GM12873 (cell line): ENCODE results near the gene LHFPL6.

Experiments used
- CTCF ChIP-seq: IDR thresholded peaks from 2 replicates; pipeline ENCODE4 v1.5.1; 2012; ENCODE audit warnings: low read depth, mild to moderate bottlenecking, moderate library complexity, low read length, control low read depth; ENCODE audit not compliant: insufficient read depth; ENCODE audit errors: missing control alignments

LHFPL6 gene

DNA sequence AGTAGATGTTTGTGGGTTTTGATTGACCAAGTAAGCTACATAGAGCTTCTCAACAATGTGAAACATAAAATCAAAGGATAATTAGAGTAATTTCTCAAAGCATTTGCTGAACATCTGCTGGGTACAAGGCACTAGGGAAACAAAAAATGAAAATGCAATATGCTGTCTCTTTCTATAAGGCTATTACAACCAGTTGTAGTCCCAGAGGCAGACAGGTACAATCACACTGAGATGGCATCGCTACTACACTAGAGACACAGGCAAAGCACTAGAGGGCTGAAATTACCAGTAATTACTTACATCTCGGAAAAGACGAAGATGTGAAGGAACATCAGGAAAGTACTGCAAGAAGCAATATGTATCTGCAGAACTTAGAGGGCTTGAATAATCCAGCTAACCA, 133.3 kb downstream of the LHFPL6 start:
- TF ChIP-seq CTCF: no peak

GRCh38 chr13:39468306-39468705, 134.7 kb downstream of the LHFPL6 start:
- no peak for TF ChIP-seq CTCF

DNA sequence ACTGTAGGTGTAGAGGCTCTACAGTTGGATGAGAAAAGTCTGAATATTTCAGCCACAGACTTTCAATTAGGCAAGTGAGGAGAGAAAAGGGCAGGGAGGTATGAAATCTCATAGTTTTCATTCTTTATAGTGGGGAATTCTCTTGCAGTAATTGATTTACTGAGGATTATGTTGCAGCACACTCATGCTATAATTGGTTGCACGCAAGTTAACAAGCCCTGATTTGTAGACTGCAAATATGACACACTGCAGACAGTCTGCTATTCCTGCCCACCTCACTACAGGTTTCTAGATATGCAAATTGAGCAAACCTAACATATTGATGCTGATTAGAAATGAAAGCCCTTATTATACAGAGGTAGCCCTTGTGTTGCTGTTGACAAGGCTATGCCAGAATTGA, 139.4 kb downstream of the LHFPL6 start:
- TF ChIP-seq CTCF: no peak

GRCh38 chr13:39462906-39463305, 140.1 kb downstream of the LHFPL6 start:
- TF ChIP-seq CTCF: no peak

DNA sequence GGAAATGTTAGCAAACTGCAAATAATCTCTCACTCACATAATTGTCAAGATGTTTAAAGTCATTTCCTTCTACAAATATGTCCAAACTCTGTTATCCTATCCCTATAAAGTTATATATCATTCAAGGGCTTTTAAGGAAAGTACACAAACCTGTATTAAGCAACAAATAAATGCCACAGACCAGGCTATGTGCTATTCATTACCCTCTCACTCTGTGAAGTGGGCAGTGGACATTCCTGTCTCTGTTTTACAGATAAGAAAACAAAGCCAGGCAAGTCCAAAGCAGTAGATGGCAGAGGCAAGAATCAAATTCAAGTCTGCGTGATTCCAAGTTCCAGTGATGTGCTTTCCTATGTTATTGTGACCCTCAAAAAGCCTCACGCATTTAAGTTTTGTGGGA, 140.6 kb downstream of the LHFPL6 start:
- no peak for TF ChIP-seq CTCF

DNA sequence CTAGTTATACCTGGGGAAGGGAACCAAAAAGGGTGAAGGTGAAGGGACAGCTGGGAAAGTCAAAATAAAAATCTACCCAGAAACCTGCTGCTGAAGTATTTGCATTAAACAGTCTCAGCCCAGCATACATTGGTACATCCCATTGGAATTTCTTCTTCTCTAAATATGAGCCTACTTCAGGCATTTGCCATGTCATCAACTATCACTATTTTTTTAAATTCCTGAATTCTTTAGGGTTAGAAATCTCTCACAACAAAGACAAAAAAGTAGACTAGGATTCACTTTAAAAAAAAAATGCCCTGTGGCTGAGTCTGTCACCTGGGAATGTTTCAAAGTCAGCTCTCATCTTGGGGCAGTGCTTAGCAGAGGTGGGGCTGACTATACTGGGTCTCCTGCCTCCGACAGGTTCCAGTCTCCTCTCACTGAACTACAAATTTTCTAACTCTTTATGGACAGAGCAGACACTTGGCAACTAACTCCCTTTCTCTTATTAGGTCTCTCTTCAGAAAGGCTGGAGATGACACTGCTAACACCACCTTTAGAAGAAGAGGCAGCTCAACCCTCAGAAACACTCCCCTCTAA, 141.2 kb downstream of the LHFPL6 start:
- no peak for TF ChIP-seq CTCF

- no peak for TF ChIP-seq CTCF
Observed at GRCh38 chr13:39457274-39457673, 145.7 kb downstream of the LHFPL6 start.
